Measurements from ENCODE around the gene KCNJ14. TPM values are rescaled to one million over a fixed set of nuclear protein-coding genes. Genes with fewer than 3 reads are reported as not detected.
"Not testable (repeated sequence)": the region's sequence is repeated elsewhere in the genome, so short reads cannot be mapped to it uniquely, and the experiment has no call there.

KCNJ14 gene
- polyA plus RNA-seq, 1 of the 3 experiments (the other 2 are of a cell fraction): 1.2 TPM

- H3K9me2 ChIP-seq: no peaks in the 10 kb centered on the region
- CTCF ChIA-PET: interaction anchor here (0.6 kb wide), 1 partner anchor 100 kb away, joined by 3 read pairs; no protein-coding TSS in a partner anchor
- POLR2A ChIA-PET: no interaction called here
These were observed 29.0 kb downstream of the KCNJ14 start for GRCh38 chr19:48484247-48484893.

DNA sequence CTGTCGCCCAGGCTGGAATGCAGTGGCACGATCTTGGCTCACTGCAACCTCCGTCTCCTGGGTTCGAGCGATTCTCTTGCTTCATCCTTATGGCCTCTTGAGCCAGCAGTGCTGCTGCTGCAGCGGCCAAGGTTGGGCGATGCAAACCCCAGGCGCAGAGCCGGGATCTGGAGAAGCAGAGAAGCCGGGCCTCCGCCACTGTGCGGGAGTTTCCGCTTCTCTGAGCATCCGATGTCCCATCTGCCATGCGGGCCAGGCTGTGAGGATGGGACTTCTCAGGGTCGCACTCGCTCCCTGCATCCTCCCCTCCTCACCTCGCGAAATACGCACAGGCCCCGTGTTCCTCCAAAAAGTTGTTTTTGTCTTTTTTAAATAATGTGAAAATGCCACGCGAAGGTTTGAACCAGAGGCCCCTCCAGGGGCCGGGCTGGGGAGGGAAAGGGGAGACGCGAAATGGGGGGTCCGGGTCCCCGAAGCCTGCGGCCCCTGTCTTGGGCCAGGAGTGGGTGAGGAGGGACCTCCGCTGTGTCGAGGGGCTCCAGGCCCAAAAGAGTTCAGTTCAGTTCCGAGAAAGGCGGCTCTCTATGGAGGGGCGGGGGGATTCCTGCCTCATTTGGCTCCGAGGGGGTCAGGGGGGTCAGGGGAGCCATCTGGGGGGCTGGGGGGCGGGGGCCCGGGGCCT, 29.7 kb downstream of the KCNJ14 start:
- Histone ChIP-seq H4K20me1 (ENCODE audit: insufficient read depth) (peaks cover 6% of the 10 kb centered on the region; the same call in 1 of the 2 replicates), H3K27me3 (ENCODE audit: insufficient read depth) (no peaks in the 10 kb centered on the region), H2AFZ (ENCODE audit: low read depth) (no peak overlapping the region), H3K4me2 (no peak overlapping the region), H3K27ac (ENCODE audit: low read depth in 2 of 2, low read length in 1 of 2) (no peak overlapping the region), H3K4me3 (ENCODE audit: low read depth in 2 of 2, low read length in 1 of 2) (no peak overlapping the region), H3K36me3 (replicated peaks in 1 of 2; ENCODE audit: control insufficient read depth in 1 of 2, insufficient read depth in 2 of 2, low read length in 1 of 2) (peaks cover 0 to 4% of the 10 kb centered on the region in 2 experiments), H3F3A (replicated peaks; ENCODE audit: insufficient read depth) (peaks cover 33% of the 10 kb centered on the region), H3K79me2 (ENCODE audit: insufficient read depth) (no peaks in the 10 kb centered on the region), H3K4me1 (ENCODE audit: control insufficient read depth in 1 of 2, insufficient read depth in 2 of 2, low read depth in 1 of 2, low read length in 1 of 2) (peaks cover 7 to 29% of the 10 kb centered on the region in 2 experiments; a peak in 3 of 4 replicates), H3K9ac (no peak overlapping the region), H3K9me3 (no peaks in the 10 kb centered on the region), H3K9me2 (no peaks in the 10 kb centered on the region)
- DNase-seq: no peak
- ChIA-PET CTCF (no interaction called here), POLR2A (no interaction called here)
- WGBS (ENCODE audit: low lambda C conversion rate): 86% methylated on average over 27 of the region's 37 CpGs
- TF ChIP-seq EP300 (IDR thresholded peaks at IDR 0.05; ENCODE audit: borderline replicate concordance in 1 of 2, low read depth in 1 of 2, low read length in 1 of 2): no peak
- TF ChIP-seq RFX5 (IDR thresholded peaks at IDR 0.05; ENCODE audit: low read length): no peak
- no peak for TF ChIP-seq EZH2phosphoT487 (IDR thresholded peaks at IDR 0.05; ENCODE audit: borderline replicate concordance, low read depth)
- no peak for TF ChIP-seq TAF1 (IDR thresholded peaks at IDR 0.05; ENCODE audit: borderline replicate concordance, low read depth, low read length)
- TF ChIP-seq POLR2AphosphoS5 (IDR thresholded peaks at IDR 0.05; ENCODE audit: low read depth, low read length): no peak

More at GRCh38 chr19:48484247-48484893, 29.0 kb downstream of the KCNJ14 start:
- no peak overlapping the region for H3K9ac ChIP-seq
- TF ChIP-seq REST (IDR thresholded peaks at IDR 0.05; ENCODE audit: low read depth, low read length) (no peak), EZH2phosphoT487 (IDR thresholded peaks at IDR 0.05; ENCODE audit: borderline replicate concordance, low read depth) (no peak), RXRA (IDR thresholded peaks at IDR 0.05; ENCODE audit: borderline replicate concordance, low read depth) (no peak), NFIC (IDR thresholded peaks at IDR 0.05; ENCODE audit: borderline replicate concordance) (no peak), NRF1 (IDR thresholded peaks at IDR 0.05; ENCODE audit: low read depth, low read length) (no peak)
- H3K79me2 ChIP-seq (ENCODE audit: insufficient read depth): no peaks in the 10 kb centered on the region
- DNase-seq: no peak
- H3K4me2 ChIP-seq: no peak overlapping the region
- H3K4me3 ChIP-seq (ENCODE audit: low read depth in 2 of 2, low read length in 1 of 2): no peak overlapping the region
- no peaks in the 10 kb centered on the region for H3K27me3 ChIP-seq (ENCODE audit: insufficient read depth)
- peaks cover 40% of the 10 kb centered on the region for H3F3A ChIP-seq (replicated peaks; ENCODE audit: insufficient read depth)
- H3K27ac ChIP-seq (ENCODE audit: low read depth in 2 of 2, low read length in 1 of 2): no peak overlapping the region
- H3K9me3 ChIP-seq: no peaks in the 10 kb centered on the region
- peaks cover 7 to 29% of the 10 kb centered on the region in 2 experiments; a peak in 3 of 4 replicates for H3K4me1 ChIP-seq (ENCODE audit: control insufficient read depth in 1 of 2, insufficient read depth in 2 of 2, low read depth in 1 of 2, low read length in 1 of 2)
- 66% methylated on average over 15 of the region's 16 CpGs for WGBS (ENCODE audit: low lambda C conversion rate)
- no peak overlapping the region for H2AFZ ChIP-seq (ENCODE audit: low read depth)
- peaks cover 9% of the 10 kb centered on the region for H4K20me1 ChIP-seq (ENCODE audit: insufficient read depth)
- H3K36me3 ChIP-seq (replicated peaks in 1 of 2; ENCODE audit: control insufficient read depth in 1 of 2, insufficient read depth in 2 of 2, low read length in 1 of 2): peaks cover under 1 to 9% of the 10 kb centered on the region in 2 experiments

GRCh38 chr19:48486706-48487105, 31.3 kb downstream of the KCNJ14 start:
- H2AFZ ChIP-seq (ENCODE audit: low read depth); H3K9me2 ChIP-seq; H3K79me2 ChIP-seq (ENCODE audit: insufficient read depth); DNase-seq; H3K36me3 ChIP-seq (replicated peaks in 1 of 2; ENCODE audit: control insufficient read depth in 1 of 2, insufficient read depth in 2 of 2, low read length in 1 of 2); H4K20me1 ChIP-seq (ENCODE audit: insufficient read depth); H3K9me3 ChIP-seq; H3K27ac ChIP-seq (ENCODE audit: low read depth in 2 of 2, low read length in 1 of 2); H3K9ac ChIP-seq; POLR2A ChIA-PET; H3K27me3 ChIP-seq (ENCODE audit: insufficient read depth); H3K4me3 ChIP-seq (ENCODE audit: low read depth in 2 of 2, low read length in 1 of 2): not testable (repeated sequence)
- H3K4me2 ChIP-seq: peak overlapping the region; percentile 60; the same call in 1 of the 2 replicates
- CTCF ChIA-PET: interaction anchor here (0.6 to 15.9 kb wide), 2 partner anchors 9 to 100 kb away, joined by 3 to 230 read pairs; no protein-coding TSS in a partner anchor
- H3F3A ChIP-seq (replicated peaks; ENCODE audit: insufficient read depth): peaks cover 33% of the 10 kb centered on the region
- H3K4me1 ChIP-seq (ENCODE audit: control insufficient read depth in 1 of 2, insufficient read depth in 2 of 2, low read depth in 1 of 2, low read length in 1 of 2): peaks cover 7 to 30% of the 10 kb centered on the region in 2 experiments; a peak in 3 of 4 replicates
- WGBS (ENCODE audit: low lambda C conversion rate): 80% methylated on average over 10 of the region's 10 CpGs

Data from SK-N-SH (cell line).